Head of caudate nucleus (tissue), 42 donors: ENCODE results near the gene GDF11.

ENCODE experiments used
- DNase-seq, 42 donors: peaks; one replicate each; pipeline versions ENCODE4 v3.0.0 to v3.0.0-alpha.2; 2020 to 2021; ENCODE audit warnings: mixed read lengths in 7 of 42
- intact Hi-C: fragments of 100-400 bp; cut with DNase I; formaldehyde crosslinking; loops from one replicate; pipeline ENCODE4 v1.15.0; 2022

The GDF11 gene

GRCh38 chr12:55720071-55720564 is 22.8 kb upstream of the GDF11 start, which contains the start of gene RDH5:
Gene RDH5, plus strand, starts transcription at chr12:55720393. Its CDS starts 792 bp downstream, at chr12:55721185.
- DNase-seq, result peak in 3 of 42 donors; percentile 30 to 65 (median 49)
- intact Hi-C loops, result no loop called here

- intact Hi-C loops, result no loop called here
- peak in 40 of 42 donors; percentile 42 to 93 (median 67) for DNase-seq
Observed at GRCh38 chr12:55720894-55721444, 22.0 kb upstream of the GDF11 start.

GRCh38 chr12:55721601-55722213 is 21.2 kb upstream of the GDF11 start:
- intact Hi-C loops, result no loop called here
- DNase-seq, result peak in 5 of 42 donors; percentile 49 to 70 (median 56)

GRCh38 chr12:55722948-55723347 is 20.0 kb upstream of the GDF11 start:
- DNase-seq, result peak in 2 of 42 donors; percentile 16 to 29
- intact Hi-C loops, result no loop called here

GRCh38 chr12:55723516-55724225 is 19.3 kb upstream of the GDF11 start:
- peak in 2 of 42 donors; percentile 16 to 32 for DNase-seq
- intact Hi-C loops, result no loop called here

GRCh38 chr12:55724226-55724939 is 18.5 kb upstream of the GDF11 start:
- intact Hi-C loops, result no loop called here
- peak in 40 of 42 donors; percentile 60 to 89 (median 73) for DNase-seq

- DNase-seq, result peak in 2 of 42 donors; percentile 16 to 27
- intact Hi-C loops, result loop anchor here (5.0 kb wide), 1 partner anchor 202 kb away; the partner anchor contains the start of gene PYM1
Observed at GRCh38 chr12:55724940-55725309, 18.0 kb upstream of the GDF11 start.

GRCh38 chr12:55725556-55725955 is 17.4 kb upstream of the GDF11 start:
- intact Hi-C loops, result loop anchor here (5.0 kb wide), 1 partner anchor 202 kb away; the partner anchor contains the start of gene PYM1
- peak in 2 of 42 donors; percentile 7 to 8 for DNase-seq

- intact Hi-C loops, result loop anchor here (5.0 kb wide), 1 partner anchor 200 kb away; the partner anchor contains the start of gene PYM1
- DNase-seq, result peak in 1 of 42 donors; percentile 27
Observed at GRCh38 chr12:55726971-55727370, 16.0 kb upstream of the GDF11 start.

- intact Hi-C loops, result loop anchor here (5.0 kb wide), 1 partner anchor 200 kb away; the partner anchor contains the start of gene PYM1
- DNase-seq, result peak in 10 of 42 donors; percentile 26 to 75 (median 44)
Observed at GRCh38 chr12:55727643-55728185, 15.2 kb upstream of the GDF11 start.

- peak; percentile 52 to 91 (median 78) for DNase-seq
- intact Hi-C loops, result loop anchor here (5.0 kb wide), 1 partner anchor 199 kb away; the partner anchor contains the start of gene PYM1
Observed at GRCh38 chr12:55728186-55728938, 14.6 kb upstream of the GDF11 start.

GRCh38 chr12:55728939-55729818 is 13.7 kb upstream of the GDF11 start, which contains the start of gene CD63:
Gene CD63, minus strand, starts transcription at chr12:55729009. Its CDS starts 668 bp downstream, at chr12:55728341.
- DNase-seq, result peak; percentile 86 to 98 (median 94)
- intact Hi-C loops, result loop anchor here (5.0 kb wide), 1 partner anchor 198 kb away; the partner anchor contains the start of gene PYM1

GRCh38 chr12:55729819-55730818 is 12.8 kb upstream of the GDF11 start:
- intact Hi-C loops, result loop anchor here (5.0 kb wide), 1 partner anchor 197 kb away; the partner anchor contains the start of gene PYM1
- peak in 41 of 42 donors; percentile 42 to 90 (median 75) for DNase-seq

GRCh38 chr12:55732288-55732687 is 10.6 kb upstream of the GDF11 start:
- no peak for DNase-seq
- intact Hi-C loops, result no loop called here

GRCh38 chr12:55733021-55733555 is 9.8 kb upstream of the GDF11 start:
- intact Hi-C loops, result no loop called here
- DNase-seq, result no peak
